PC-3 (cell line): ENCODE results near the gene ILK. TPM values are rescaled to one million over a fixed set of nuclear protein-coding genes. Genes with fewer than 3 reads are reported as not detected.

Experiments
- ATAC-seq: fragments of 200-7000 bp; cut with Tn5 transposase; 2 replicates; pipeline ENCODE4 v1.9.1; 2020; ENCODE audit warnings: mild to moderate bottlenecking, moderate library complexity
- BruUV-seq: library from RNA; stranded (reverse); fragments of 400-500 nt; replicated peaks from 2 replicates; lab custom pipeline; 2021; lab: Mats Ljungman, UMichigan
- CTCF ChIA-PET: fragments of 300-600 bp; sonication (Branson Sonifier 250); formaldehyde crosslinking; loops from one replicate; lab custom pipeline; 2022; ENCODE audit warnings: antibody characterized with exemption; lab: Charles Lee
- POLR2A ChIA-PET: fragments of 300-600 bp; sonication (Branson Sonifier 250); formaldehyde crosslinking; loops from one replicate; lab custom pipeline; 2022; ENCODE audit warnings: antibody characterized with exemption; ENCODE audit not compliant: unreplicated experiment; lab: Charles Lee
- DNase-seq: peaks from one replicate; pipeline ENCODE4 v3.0.0-alpha.2; 2015
- H2AFZ ChIP-seq: fragments of 300-600 bp; sonication (generic); 2 replicates; pipeline ENCODE4 v1.6.0; 2016; ENCODE audit warnings: antibody characterized with exemption, low read length
- H3F3A ChIP-seq: fragments of 300-600 bp; sonication (generic); one replicate; pipeline ENCODE4 v1.6.0; 2017; ENCODE audit warnings: antibody characterized with exemption, low read length, control low read depth, mild to moderate bottlenecking; ENCODE audit not compliant: unreplicated experiment
- H3K27ac ChIP-seq: fragments of 300-600 bp; sonication (generic); 2 replicates; pipeline ENCODE4 v1.5.1; 2016; ENCODE audit warnings: mild to moderate bottlenecking, low read length
- H3K27me3 ChIP-seq: fragments of 300-600 bp; sonication (generic); 2 replicates; pipeline ENCODE4 v1.6.1; 2016; ENCODE audit warnings: low read length, mixed read lengths
- H3K36me3 ChIP-seq: fragments of 300-600 bp; sonication (generic); 2 replicates; pipeline ENCODE4 v1.6.1; 2016; ENCODE audit warnings: low read depth, mixed run types, low read length, mixed read lengths
- H3K4me1 ChIP-seq: fragments of 300-600 bp; sonication (generic); 2 replicates; pipeline ENCODE4 v1.5.1; 2016; ENCODE audit warnings: low read length; ENCODE audit not compliant: insufficient read depth
- H3K4me2 ChIP-seq: fragments of 300-600 bp; sonication (generic); 2 replicates; pipeline ENCODE4 v1.6.0; 2016; ENCODE audit warnings: low read length
- H3K4me3 ChIP-seq: fragments of 300-600 bp; sonication (generic); 2 replicates; pipeline ENCODE4 v1.5.1; 2016; ENCODE audit warnings: mild to moderate bottlenecking, low read length, mixed read lengths
- H3K79me2 ChIP-seq: fragments of 300-600 bp; sonication (generic); 2 replicates; pipeline ENCODE4 v1.6.1; 2017; ENCODE audit warnings: low read length, mixed read lengths
- H3K9ac ChIP-seq: fragments of 300-600 bp; sonication (generic); 2 replicates; pipeline ENCODE4 v1.6.0; 2016; ENCODE audit warnings: mild to moderate bottlenecking, low read length
- H3K9me2 ChIP-seq: fragments of 300-600 bp; sonication (generic); replicated peaks from 2 replicates; pipeline ENCODE4 v1.6.1; 2016; ENCODE audit warnings: mixed run types, low read length, mixed read lengths
- H3K9me3 ChIP-seq: fragments of 300-600 bp; sonication (generic); 2 replicates; pipeline ENCODE4 v1.6.1; 2016; ENCODE audit warnings: low read length, mixed read lengths
- H4K20me1 ChIP-seq: fragments of 300-600 bp; sonication (generic); 2 replicates; pipeline ENCODE4 v1.6.1; 2016; ENCODE audit warnings: low read length, mixed read lengths
- CTCF ChIP-seq: fragments of 300-600 bp; sonication (generic); conservative IDR thresholded peaks from 2 replicates; pipeline ENCODE4 v1.5.1; 2017; ENCODE audit warnings: antibody characterized with exemption, low read depth, mild to moderate bottlenecking, low read length
- EZH2 ChIP-seq: fragments of 300-600 bp; sonication (generic); IDR thresholded peaks from one replicate; pipeline ENCODE4 v1.6.1; 2017; ENCODE audit warnings: antibody characterized with exemption, mild to moderate bottlenecking, low read length; ENCODE audit not compliant: unreplicated experiment
- EZH2phosphoT487 ChIP-seq: fragments of 300-600 bp; sonication (generic); IDR thresholded peaks from 2 replicates; pipeline ENCODE4 v1.6.1; 2018; ENCODE audit warnings: mild to moderate bottlenecking, antibody characterized with exemption, low read length, borderline replicate concordance
- intact Hi-C: fragments of 100-400 bp; cut with micrococcal nuclease; formaldehyde crosslinking; loops from 2 replicates; pipeline ENCODE4 v1.9.0; 2023
- total RNA-seq: library from RNA; depleted of rRNA; stranded (reverse); fragments of >200 nt; gene quantifications from 2 replicates; pipeline ENCODE4 v1.2.3, GENCODE V29; 2014

Gene ILK
- total RNA-seq, 1 experiment from 2014 or later = 73.9 TPM

- H3K4me1 ChIP-seq = peaks cover 28% of the 10 kb centered on the region
- no peaks in the 10 kb centered on the region for H3K27me3 ChIP-seq
- H3K4me3 ChIP-seq = no peak overlapping the region
- H3K27ac ChIP-seq = no peak overlapping the region
- H3K9me3 ChIP-seq = no peaks in the 10 kb centered on the region
- intact Hi-C loops = no loop called here
- no peaks in the 10 kb centered on the region for H3F3A ChIP-seq
- ChIA-PET CTCF (no interaction called here), POLR2A (no interaction called here)
- TF ChIP-seq CTCF (no peak), EZH2phosphoT487 (no peak), EZH2 (no peak)
- H4K20me1 ChIP-seq = no peaks in the 10 kb centered on the region
- H3K36me3 ChIP-seq = peaks cover 11% of the 10 kb centered on the region; the same call in 1 of the 2 replicates
- DNase-seq = no peak
- no TSS peak for BruUV-seq
- no peak overlapping the region for H3K9ac ChIP-seq
- no peaks in the 10 kb centered on the region for H3K9me2 ChIP-seq
- H3K79me2 ChIP-seq = peaks cover 18% of the 10 kb centered on the region
- H3K4me2 ChIP-seq = no peak overlapping the region
- H2AFZ ChIP-seq = no peak overlapping the region
- ATAC-seq = no peak
Observed at GRCh38 chr11:6615046-6615445, 11.5 kb downstream of the ILK start.

GRCh38 chr11:6615882-6616585 is 12.5 kb downstream of the ILK start:
- H3F3A ChIP-seq = no peaks in the 10 kb centered on the region
- ATAC-seq = no peak

More at GRCh38 chr11:6615882-6616585, 12.5 kb downstream of the ILK start:
- no peak overlapping the region for H3K9ac ChIP-seq
- H3K36me3 ChIP-seq = peaks cover 2% of the 10 kb centered on the region; the same call in 1 of the 2 replicates
- H3K27me3 ChIP-seq = no peaks in the 10 kb centered on the region
- H3K4me3 ChIP-seq = no peak overlapping the region
- intact Hi-C loops = no loop called here
- H3K9me3 ChIP-seq = no peaks in the 10 kb centered on the region
- H3K4me1 ChIP-seq = peaks cover 26% of the 10 kb centered on the region
- H4K20me1 ChIP-seq = no peaks in the 10 kb centered on the region
- peaks cover 11% of the 10 kb centered on the region for H3K79me2 ChIP-seq
- H3K27ac ChIP-seq = no peak overlapping the region
- TF ChIP-seq CTCF (no peak), EZH2 (no peak), EZH2phosphoT487 (no peak)
- ChIA-PET POLR2A (no interaction called here), CTCF (no interaction called here)
- H3K4me2 ChIP-seq = no peak overlapping the region
- H3K9me2 ChIP-seq = no peaks in the 10 kb centered on the region
- DNase-seq = no peak
- H2AFZ ChIP-seq = no peak overlapping the region
- no TSS peak for BruUV-seq
